ENCODE results near the gene SSC5D. TPM values are rescaled to one million over a fixed set of nuclear protein-coding genes. Genes with fewer than 3 reads are reported as not detected.
A peak's percentile ranks its signal among the peaks of the same experiment; 100 is the strongest.

SSC5D gene
- total and polyA plus RNA-seq, 9 of the 15 experiments (the other 6 are each of a cell fraction or from before 2014, with no cell fraction given) = 0.04 to 0.71 (median 0.14) TPM; not detected in 2

DNA sequence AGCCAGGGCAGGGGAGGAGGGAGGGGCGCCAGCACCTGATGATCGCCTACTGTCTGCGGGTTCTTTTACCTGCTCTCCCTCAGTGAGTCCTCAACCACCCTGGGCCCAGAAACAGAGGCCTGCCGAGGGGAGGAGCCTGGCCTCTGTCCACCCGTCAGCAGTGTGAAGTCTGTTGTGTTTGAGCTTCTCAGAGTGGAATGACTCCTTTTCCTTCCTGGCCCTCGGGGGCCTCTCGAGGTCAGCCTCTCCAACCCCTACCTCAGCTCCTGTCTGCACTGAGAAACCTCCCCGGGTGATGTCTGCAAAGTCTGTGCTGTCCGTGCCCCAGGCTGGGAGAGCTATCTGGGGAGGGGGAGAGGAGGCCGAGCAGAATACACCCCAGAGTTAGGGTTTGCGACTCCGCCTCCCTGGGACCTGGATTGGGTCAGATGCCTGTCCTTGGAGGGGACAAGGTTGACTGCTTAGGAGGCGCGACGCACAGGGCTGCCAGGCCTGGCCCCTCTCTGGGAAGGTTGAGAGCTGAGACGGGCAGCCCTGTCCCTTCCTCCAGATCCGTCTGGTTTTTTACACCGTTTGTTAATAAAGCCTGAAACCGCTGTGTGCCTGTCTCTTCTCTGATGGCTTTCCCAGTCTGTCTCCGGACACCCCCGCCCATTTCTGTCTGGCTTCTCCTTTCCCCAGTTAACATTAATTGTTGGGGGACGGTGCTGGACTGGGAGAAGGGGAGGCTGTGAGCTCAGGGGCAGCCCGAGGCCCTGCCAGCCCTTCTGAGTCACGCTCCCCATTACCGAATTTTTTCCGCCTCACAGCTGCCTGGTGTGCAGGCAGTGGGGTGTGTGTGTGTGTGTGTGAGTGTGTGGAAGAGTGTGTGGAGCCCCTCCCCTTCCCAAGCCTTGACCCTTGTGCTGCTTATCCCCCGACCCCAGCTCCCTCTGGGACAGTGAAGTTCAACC is 989 bp upstream of the SSC5D start (continued):
- TF ChIP-seq, protein P1, sequence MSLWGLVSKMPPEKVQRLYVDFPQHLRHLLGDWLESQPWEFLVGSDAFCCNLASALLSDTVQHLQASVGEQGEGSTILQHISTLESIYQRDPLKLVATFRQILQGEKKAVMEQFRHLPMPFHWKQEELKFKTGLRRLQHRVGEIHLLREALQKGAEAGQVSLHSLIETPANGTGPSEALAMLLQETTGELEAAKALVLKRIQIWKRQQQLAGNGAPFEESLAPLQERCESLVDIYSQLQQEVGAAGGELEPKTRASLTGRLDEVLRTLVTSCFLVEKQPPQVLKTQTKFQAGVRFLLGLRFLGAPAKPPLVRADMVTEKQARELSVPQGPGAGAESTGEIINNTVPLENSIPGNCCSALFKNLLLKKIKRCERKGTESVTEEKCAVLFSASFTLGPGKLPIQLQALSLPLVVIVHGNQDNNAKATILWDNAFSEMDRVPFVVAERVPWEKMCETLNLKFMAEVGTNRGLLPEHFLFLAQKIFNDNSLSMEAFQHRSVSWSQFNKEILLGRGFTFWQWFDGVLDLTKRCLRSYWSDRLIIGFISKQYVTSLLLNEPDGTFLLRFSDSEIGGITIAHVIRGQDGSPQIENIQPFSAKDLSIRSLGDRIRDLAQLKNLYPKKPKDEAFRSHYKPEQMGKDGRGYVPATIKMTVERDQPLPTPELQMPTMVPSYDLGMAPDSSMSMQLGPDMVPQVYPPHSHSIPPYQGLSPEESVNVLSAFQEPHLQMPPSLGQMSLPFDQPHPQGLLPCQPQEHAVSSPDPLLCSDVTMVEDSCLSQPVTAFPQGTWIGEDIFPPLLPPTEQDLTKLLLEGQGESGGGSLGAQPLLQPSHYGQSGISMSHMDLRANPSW (CRISPR knock-in tag; IDR thresholded peaks at IDR 0.05) = no peak
- no peak for TF ChIP-seq ZNF41 (CRISPR knock-in tag; conservative IDR thresholded peaks at IDR 0.05)
- no peak for TF ChIP-seq RBM22 (IDR thresholded peaks at IDR 0.05; ENCODE audit: low read depth, low read length, poor library complexity, severe bottlenecking)
- no peak for TF ChIP-seq ZNF740 (CRISPR knock-in tag; IDR thresholded peaks at IDR 0.05)
- TF ChIP-seq ZNF740 (tag; IDR thresholded peaks at IDR 0.05) = no peak
- no peak for TF ChIP-seq L3MBTL2 (IDR thresholded peaks at IDR 0.05)
- TF ChIP-seq NFATC3 (IDR thresholded peaks at IDR 0.05) = no peak
- TF ChIP-seq ZNF175 (CRISPR knock-in tag; IDR thresholded peaks at IDR 0.05; ENCODE audit: low read depth) = no peak
- TF ChIP-seq KDM2B (CRISPR knock-in tag; IDR thresholded peaks at IDR 0.05) = no peak
- no peak for TF ChIP-seq JUNB (CRISPR knock-in tag; conservative IDR thresholded peaks at IDR 0.05)
- TF ChIP-seq, protein P2, sequence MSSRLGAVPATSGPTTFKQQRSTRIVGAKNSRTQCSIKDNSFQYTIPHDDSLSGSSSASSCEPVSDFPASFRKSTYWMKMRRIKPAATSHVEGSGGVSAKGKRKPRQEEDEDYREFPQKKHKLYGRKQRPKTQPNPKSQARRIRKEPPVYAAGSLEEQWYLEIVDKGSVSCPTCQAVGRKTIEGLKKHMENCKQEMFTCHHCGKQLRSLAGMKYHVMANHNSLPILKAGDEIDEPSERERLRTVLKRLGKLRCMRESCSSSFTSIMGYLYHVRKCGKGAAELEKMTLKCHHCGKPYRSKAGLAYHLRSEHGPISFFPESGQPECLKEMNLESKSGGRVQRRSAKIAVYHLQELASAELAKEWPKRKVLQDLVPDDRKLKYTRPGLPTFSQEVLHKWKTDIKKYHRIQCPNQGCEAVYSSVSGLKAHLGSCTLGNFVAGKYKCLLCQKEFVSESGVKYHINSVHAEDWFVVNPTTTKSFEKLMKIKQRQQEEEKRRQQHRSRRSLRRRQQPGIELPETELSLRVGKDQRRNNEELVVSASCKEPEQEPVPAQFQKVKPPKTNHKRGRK (tag; IDR thresholded peaks at IDR 0.05) = no peak
- no peak for TF ChIP-seq TCF15 (CRISPR knock-in tag; IDR thresholded peaks at IDR 0.05)
- no peak for TF ChIP-seq HMG20A (CRISPR knock-in tag; conservative IDR thresholded peaks at IDR 0.05)
- no peak; the same call in 1 of the 2 replicates for TF ChIP-seq POLR2AphosphoS2 (IDR thresholded peaks at IDR 0.05; ENCODE audit: low read length)
- no peak for TF ChIP-seq NR2C2 (CRISPR knock-in tag; IDR thresholded peaks at IDR 0.05)
- 0 out of 2 replicates have a peak, but pooled peaks have one; percentile 17 for TF ChIP-seq NR2C2 (tag; IDR thresholded peaks at IDR 0.05)
- TF ChIP-seq, protein P3, sequence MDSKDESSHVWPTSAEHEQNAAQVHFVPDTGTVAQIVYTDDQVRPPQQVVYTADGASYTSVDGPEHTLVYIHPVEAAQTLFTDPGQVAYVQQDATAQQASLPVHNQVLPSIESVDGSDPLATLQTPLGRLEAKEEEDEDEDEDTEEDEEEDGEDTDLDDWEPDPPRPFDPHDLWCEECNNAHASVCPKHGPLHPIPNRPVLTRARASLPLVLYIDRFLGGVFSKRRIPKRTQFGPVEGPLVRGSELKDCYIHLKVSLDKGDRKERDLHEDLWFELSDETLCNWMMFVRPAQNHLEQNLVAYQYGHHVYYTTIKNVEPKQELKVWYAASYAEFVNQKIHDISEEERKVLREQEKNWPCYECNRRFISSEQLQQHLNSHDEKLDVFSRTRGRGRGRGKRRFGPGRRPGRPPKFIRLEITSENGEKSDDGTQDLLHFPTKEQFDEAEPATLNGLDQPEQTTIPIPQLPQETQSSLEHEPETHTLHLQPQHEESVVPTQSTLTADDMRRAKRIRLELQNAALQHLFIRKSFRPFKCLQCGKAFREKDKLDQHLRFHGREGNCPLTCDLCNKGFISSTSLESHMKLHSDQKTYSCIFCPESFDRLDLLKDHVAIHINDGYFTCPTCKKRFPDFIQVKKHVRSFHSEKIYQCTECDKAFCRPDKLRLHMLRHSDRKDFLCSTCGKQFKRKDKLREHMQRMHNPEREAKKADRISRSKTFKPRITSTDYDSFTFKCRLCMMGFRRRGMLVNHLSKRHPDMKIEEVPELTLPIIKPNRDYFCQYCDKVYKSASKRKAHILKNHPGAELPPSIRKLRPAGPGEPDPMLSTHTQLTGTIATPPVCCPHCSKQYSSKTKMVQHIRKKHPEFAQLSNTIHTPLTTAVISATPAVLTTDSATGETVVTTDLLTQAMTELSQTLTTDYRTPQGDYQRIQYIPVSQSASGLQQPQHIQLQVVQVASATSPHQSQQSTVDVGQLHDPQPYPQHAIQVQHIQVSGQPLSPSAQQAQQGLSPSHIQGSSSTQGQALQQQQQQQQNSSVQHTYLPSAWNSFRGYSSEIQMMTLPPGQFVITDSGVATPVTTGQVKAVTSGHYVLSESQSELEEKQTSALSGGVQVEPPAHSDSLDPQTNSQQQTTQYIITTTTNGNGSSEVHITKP (IDR thresholded peaks at IDR 0.05; ENCODE audit: partially characterized antibody) = peak; percentile 11
